GM23338 (cell line): ENCODE measurements around the gene FAM20C.

Source experiments
- EZH2 ChIP-seq: fragments of 200-600 bp; sonication (generic); IDR thresholded peaks from one replicate; pipeline ENCODE4 v1.8.0; 2017; ENCODE audit warnings: antibody characterized with exemption, mild to moderate bottlenecking, low read depth; ENCODE audit not compliant: unreplicated experiment
- TF ChIP-seq, protein P1 (sequence below), 2 experiments: fragments of 200-600 bp in 1 of 2; sonication (generic) in 1 of 2; conservative IDR thresholded peaks; 2 replicates each; pipeline versions ENCODE4 v1.5.1 to v1.6.1; 2016 to 2017; ENCODE audit warnings: antibody characterized with exemption in 2 of 2, low read depth in 2 of 2, mild to moderate bottlenecking in 2 of 2, moderate library complexity in 1 of 2

DNA sequence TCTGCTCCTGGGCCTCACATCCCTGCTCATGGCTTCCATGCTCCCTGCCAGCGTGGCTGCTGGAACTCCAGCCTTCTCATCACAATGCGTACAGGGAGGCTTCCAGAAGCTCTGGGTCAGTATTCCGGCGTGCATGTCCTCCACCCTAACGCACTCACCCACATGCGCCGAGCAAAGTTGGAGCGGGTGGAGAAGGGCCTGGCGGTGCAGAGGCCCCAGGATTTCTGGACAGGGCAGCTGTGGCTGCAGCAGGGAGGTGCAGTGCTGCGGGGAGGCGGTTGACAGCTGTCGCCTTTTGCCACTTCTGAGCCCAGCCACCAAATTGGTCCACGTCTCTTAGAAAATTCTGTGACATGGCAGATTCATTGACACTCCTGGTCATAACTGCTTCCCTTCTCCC, 33.6 kb upstream of the FAM20C start:
- TF ChIP-seq, protein P1, sequence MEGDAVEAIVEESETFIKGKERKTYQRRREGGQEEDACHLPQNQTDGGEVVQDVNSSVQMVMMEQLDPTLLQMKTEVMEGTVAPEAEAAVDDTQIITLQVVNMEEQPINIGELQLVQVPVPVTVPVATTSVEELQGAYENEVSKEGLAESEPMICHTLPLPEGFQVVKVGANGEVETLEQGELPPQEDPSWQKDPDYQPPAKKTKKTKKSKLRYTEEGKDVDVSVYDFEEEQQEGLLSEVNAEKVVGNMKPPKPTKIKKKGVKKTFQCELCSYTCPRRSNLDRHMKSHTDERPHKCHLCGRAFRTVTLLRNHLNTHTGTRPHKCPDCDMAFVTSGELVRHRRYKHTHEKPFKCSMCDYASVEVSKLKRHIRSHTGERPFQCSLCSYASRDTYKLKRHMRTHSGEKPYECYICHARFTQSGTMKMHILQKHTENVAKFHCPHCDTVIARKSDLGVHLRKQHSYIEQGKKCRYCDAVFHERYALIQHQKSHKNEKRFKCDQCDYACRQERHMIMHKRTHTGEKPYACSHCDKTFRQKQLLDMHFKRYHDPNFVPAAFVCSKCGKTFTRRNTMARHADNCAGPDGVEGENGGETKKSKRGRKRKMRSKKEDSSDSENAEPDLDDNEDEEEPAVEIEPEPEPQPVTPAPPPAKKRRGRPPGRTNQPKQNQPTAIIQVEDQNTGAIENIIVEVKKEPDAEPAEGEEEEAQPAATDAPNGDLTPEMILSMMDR (conservative IDR thresholded peaks at IDR 0.05; ENCODE audit: low read depth in 2 of 2): no peak
- TF ChIP-seq EZH2: no peak
